Naive thymus-derived CD8-positive, alpha-beta T cell (primary cell): ENCODE data around the gene POLR1D. TPM values are rescaled to one million over a fixed set of nuclear protein-coding genes. Genes with fewer than 3 reads are reported as not detected.

Experiments used
- ATAC-seq, 2 donors: fragments of 150-1000 bp; cut with Tn5 transposase in 1 of 2; sonication (Bioruptor Pico), chemical (Tn5 transposase) in 1 of 2; 1 replicate in 1 of 2; 2 replicates in 1 of 2; pipeline ENCODE4 v1.10.0; 2021; ENCODE audit warnings: mild to moderate bottlenecking in 2 of 2, moderate library complexity in 2 of 2
- POLR2A ChIA-PET: fragments of 350-600 bp; sonication (Branson Sonifier 250); formaldehyde crosslinking; loops from one replicate; lab custom pipeline; 2021; ENCODE audit warnings: antibody characterized with exemption; lab: Charles Lee
- DNase-seq, 10 donors: peaks; one replicate each; pipeline versions ENCODE4 v3.0.0 to v3.0.0-alpha.2; 2020 to 2022
- H3K27ac Mint-ChIP-seq, 10 donors: one replicate each; pipeline ENCODE4 v1.8.0; 2020 to 2022; ENCODE audit warnings: mild to moderate bottlenecking in 10 of 10, mixed read lengths in 10 of 10, moderate library complexity in 4 of 10, inconsistent platforms in 1 of 10
- H3K27me3 Mint-ChIP-seq, 5 donors: one replicate each; pipeline ENCODE4 v1.8.0; 2021 to 2022; ENCODE audit warnings: mixed read lengths in 5 of 5
- H3K36me3 Mint-ChIP-seq, 3 donors: one replicate each; pipeline ENCODE4 v1.8.0; 2020 to 2022; ENCODE audit warnings: mixed read lengths in 3 of 3, mild to moderate bottlenecking in 2 of 3, inconsistent platforms in 1 of 3
- H3K4me1 Mint-ChIP-seq, 4 donors: one replicate each; pipeline ENCODE4 v1.8.0; 2021 to 2022; ENCODE audit warnings: mixed read lengths in 4 of 4
- H3K4me3 Mint-ChIP-seq, 10 donors: one replicate each; pipeline ENCODE4 v1.8.0; 2020 to 2022; ENCODE audit warnings: mild to moderate bottlenecking in 10 of 10, mixed read lengths in 10 of 10, moderate library complexity in 6 of 10, inconsistent platforms in 1 of 10
- H3K9me3 Mint-ChIP-seq, 9 donors: one replicate each; pipeline ENCODE4 v1.8.0; 2020 to 2022; ENCODE audit warnings: mixed read lengths in 9 of 9, mild to moderate bottlenecking in 3 of 9, inconsistent platforms in 1 of 9, moderate library complexity in 1 of 9
- polyA plus RNA-seq, 3 donors: library from polyadenylated mRNA; unstranded; fragments of 300-500 nt; fragmentation: Illumina TruSeq; gene quantifications; one replicate each; pipeline ENCODE4 v1.2.3, GENCODE V29; 2021
- total RNA-seq, 8 experiments: library from RNA in 2 of 8; stranded (reverse) in 2 of 8; gene quantifications; one replicate each; pipeline ENCODE4 v1.2.3 and lab custom pipeline; 2021 to 2026

Gene POLR1D
- total and polyA plus RNA-seq, 5 experiments from 2014 or later, result 115 to 165 (median 136) TPM

DNA sequence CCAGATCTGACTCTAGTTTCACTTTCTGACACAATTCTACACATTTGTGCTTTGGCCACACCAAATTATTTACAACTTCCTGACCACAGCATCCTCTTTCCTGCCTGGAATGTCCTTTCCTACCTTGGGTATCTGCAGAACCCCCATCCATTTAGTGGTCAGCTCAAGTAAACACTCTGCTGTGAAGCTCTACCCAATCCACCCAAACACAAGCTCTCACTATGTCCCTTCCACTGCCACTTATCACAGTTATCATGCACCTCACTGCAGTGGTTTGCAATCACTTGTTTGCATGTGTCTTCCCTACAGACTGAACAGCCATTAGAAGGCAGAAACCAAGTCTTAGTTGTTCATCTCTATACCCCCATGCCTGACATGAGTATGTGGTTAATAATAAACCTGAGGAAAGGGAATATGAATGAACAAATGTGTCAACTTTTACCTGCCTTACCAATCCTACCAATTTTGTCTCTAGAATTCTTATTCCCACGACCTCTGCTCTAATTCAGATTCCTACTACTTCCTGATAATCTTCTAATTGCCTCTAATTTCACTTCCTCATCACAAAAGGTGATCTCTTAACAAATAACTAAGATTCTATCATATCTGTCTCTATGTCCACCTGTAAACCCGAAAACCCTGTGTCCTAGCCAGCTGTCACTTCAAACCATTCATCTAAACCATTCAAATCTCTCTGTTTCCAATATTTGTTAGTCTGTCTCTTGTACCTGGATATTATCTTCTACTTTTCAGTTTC lies 26.5 kb upstream of the POLR1D start:
- no peaks in the 10 kb centered on the region for H3K9me3 Mint-ChIP-seq
- H3K4me1 Mint-ChIP-seq, result peaks cover 0 to 10% (median 4%) of the 10 kb centered on the region in 4 donors
- H3K27ac Mint-ChIP-seq, result no peak overlapping the region
- ATAC-seq, result no peak
- POLR2A ChIA-PET, result no interaction called here
- H3K27me3 Mint-ChIP-seq, result no peaks in the 10 kb centered on the region
- H3K4me3 Mint-ChIP-seq, result no peak overlapping the region
- H3K36me3 Mint-ChIP-seq, result no peaks in the 10 kb centered on the region
- peak in 1 of 10 donors; percentile 36 for DNase-seq

DNA sequence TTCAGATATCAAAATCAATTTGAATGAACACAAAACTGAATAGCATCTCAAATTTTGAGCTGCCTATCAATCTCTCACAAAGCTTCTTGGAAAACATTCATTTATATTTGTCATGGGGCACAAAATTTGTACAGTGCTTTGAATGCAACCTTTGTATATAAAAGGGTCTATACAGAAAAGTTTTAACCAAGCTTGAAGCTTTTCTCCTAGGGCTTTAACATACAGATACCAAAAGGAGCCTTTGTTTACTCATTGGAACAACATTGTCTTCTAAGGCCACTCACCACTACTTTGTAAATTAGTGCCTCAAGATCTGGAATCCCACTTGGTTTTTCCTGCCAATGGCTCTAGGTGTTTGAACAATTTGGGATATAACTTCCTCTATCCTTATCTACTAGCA lies 22.6 kb upstream of the POLR1D start:
- Mint-ChIP-seq H3K36me3 (peaks cover 0 to 4% (median 0%) of the 10 kb centered on the region in 3 donors), H3K9me3 (no peaks in the 10 kb centered on the region), H3K27ac (no peak overlapping the region), H3K27me3 (no peaks in the 10 kb centered on the region), H3K4me1 (peaks cover 8 to 24% (median 21%) of the 10 kb centered on the region in 4 donors), H3K4me3 (no peak overlapping the region)
- DNase-seq (no peak), ATAC-seq (no peak)
- POLR2A ChIA-PET, result no interaction called here

DNA sequence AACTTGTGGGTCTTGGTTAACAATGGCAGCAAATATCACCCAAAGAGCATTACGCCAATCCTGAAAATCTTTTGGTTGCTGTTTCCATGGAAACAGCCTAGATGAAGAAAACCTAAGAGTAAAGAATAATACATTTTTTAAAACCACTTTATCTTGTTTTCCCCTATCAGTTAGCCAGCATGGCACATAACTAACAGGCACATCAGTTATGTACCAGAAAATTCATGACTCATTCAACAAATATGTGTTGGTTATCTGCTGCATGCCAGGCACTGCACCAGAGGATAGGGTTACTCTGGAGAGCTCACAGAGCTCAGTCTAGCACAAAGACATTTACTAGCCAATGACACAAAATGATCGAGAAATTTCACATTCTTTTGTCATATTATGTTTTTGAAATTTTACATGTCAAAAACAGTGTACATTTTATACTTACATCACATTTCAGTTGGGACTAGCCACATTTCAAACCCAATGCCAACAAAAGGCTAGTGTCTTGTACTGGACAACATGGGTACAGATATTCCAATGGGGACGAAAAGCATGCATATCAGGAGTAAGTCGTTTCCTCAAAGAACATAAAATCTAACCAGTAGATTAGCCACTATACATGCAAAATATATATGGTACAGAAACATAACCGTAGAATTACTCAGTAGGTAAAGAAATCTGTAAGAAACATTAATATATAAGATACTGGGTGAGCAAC lies 21.7 kb upstream of the POLR1D start:
- Mint-ChIP-seq H3K9me3 (no peaks in the 10 kb centered on the region), H3K4me1 (peaks cover 11 to 26% (median 24%) of the 10 kb centered on the region in 4 donors), H3K36me3 (peaks cover 0 to 5% (median 0%) of the 10 kb centered on the region in 3 donors), H3K4me3 (no peak overlapping the region), H3K27ac (peak overlapping the region in 1 of 10 donors; percentile 28), H3K27me3 (no peaks in the 10 kb centered on the region)
- POLR2A ChIA-PET, result no interaction called here
- no peak for ATAC-seq
- DNase-seq, result no peak

- ATAC-seq, result no peak
- DNase-seq, result no peak
- H3K36me3 Mint-ChIP-seq, result peaks cover 0 to 5% (median 0%) of the 10 kb centered on the region in 3 donors
- peak overlapping the region in 1 of 10 donors; percentile 28 for H3K27ac Mint-ChIP-seq
- POLR2A ChIA-PET, result interaction anchor here (2.1 kb wide), 1 partner anchor 20 kb away, joined by 10 read pairs; the partner anchor contains the start of gene LNX2
- no peaks in the 10 kb centered on the region for H3K9me3 Mint-ChIP-seq
- H3K4me3 Mint-ChIP-seq, result no peak overlapping the region
- H3K4me1 Mint-ChIP-seq, result peaks cover 11 to 31% (median 24%) of the 10 kb centered on the region in 4 donors
- no peaks in the 10 kb centered on the region for H3K27me3 Mint-ChIP-seq
Measured at GRCh38 chr13:27600711-27601110, 21.0 kb upstream of the POLR1D start.

DNA sequence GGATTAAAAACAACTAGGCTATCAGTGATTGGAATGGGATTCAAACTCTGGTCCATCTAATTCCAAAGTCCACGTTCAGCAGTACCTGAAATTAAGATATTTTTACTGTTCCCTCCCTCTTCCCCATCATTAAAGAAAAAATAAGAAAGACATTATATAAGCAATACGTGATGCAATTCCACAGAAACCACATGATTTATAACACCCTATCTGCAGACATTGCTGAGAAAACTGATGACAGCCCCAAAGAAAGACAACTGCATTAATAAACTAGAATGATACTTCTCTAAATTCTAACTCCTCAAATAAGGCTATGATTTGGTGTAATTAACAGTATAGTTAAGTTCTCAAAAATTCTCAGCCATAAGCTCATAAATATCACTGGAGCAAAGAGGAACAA lies 20.5 kb upstream of the POLR1D start:
- DNase-seq (no peak), ATAC-seq (no peak)
- no peaks in the 10 kb centered on the region for H3K9me3 Mint-ChIP-seq
- POLR2A ChIA-PET, result interaction anchor here (0.6 to 2.1 kb wide), 2 partner anchors 19 to 154 kb away, joined by 4 to 10 read pairs; partner anchors contain the start of gene LNX2
- H3K27me3 Mint-ChIP-seq, result no peaks in the 10 kb centered on the region
- peaks cover 13 to 34% (median 25%) of the 10 kb centered on the region in 4 donors for H3K4me1 Mint-ChIP-seq
- no peak overlapping the region for H3K27ac Mint-ChIP-seq
- no peak overlapping the region for H3K4me3 Mint-ChIP-seq
- H3K36me3 Mint-ChIP-seq, result peaks cover 0 to 5% (median 0%) of the 10 kb centered on the region in 3 donors

- DNase-seq, result no peak
- H3K27ac Mint-ChIP-seq, result no peak overlapping the region
Measured at GRCh38 chr13:27601803-27602202, 19.9 kb upstream of the POLR1D start.

DNA sequence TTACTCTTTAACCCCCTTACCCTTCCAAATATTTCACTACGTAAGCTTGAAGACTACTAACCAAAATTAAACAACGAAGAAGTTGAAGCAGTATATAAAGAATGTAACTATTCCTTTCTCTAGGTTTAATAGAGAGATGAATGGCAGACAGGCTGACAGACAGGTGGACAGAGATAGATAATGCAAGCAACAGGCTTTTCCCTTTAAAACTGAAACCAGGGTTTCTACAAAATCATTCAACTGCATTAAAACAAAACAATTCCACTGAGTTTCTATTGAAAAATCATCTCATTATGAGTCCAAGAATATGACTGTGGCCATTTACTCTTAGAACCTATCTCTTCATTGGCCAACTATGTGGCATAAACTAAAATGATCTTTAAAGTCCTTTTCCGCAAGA lies 16.6 kb upstream of the POLR1D start:
- H3K9me3 Mint-ChIP-seq, result no peaks in the 10 kb centered on the region
- ATAC-seq, result no peak
- H3K27ac Mint-ChIP-seq, result no peak overlapping the region
- peaks cover 0 to 9% (median 0%) of the 10 kb centered on the region in 3 donors for H3K36me3 Mint-ChIP-seq
- no peak for DNase-seq
- POLR2A ChIA-PET, result no interaction called here
- H3K4me1 Mint-ChIP-seq, result peaks cover 21 to 56% (median 35%) of the 10 kb centered on the region in 4 donors
- H3K27me3 Mint-ChIP-seq, result no peaks in the 10 kb centered on the region
- H3K4me3 Mint-ChIP-seq, result no peak overlapping the region

More at GRCh38 chr13:27601803-27602202, 19.9 kb upstream of the POLR1D start:
- no peaks in the 10 kb centered on the region for H3K9me3 Mint-ChIP-seq
- no peaks in the 10 kb centered on the region for H3K27me3 Mint-ChIP-seq
- no peak for ATAC-seq
- peaks cover 15 to 38% (median 29%) of the 10 kb centered on the region in 4 donors for H3K4me1 Mint-ChIP-seq
- H3K36me3 Mint-ChIP-seq, result peaks cover 0 to 5% (median 0%) of the 10 kb centered on the region in 3 donors
- POLR2A ChIA-PET, result interaction anchor here (0.6 to 2.1 kb wide), 2 partner anchors 19 to 155 kb away, joined by 4 to 10 read pairs; partner anchors contain the start of gene LNX2
- no peak overlapping the region for H3K4me3 Mint-ChIP-seq

GRCh38 chr13:27605610-27606200 lies 16.0 kb upstream of the POLR1D start:
- Mint-ChIP-seq H3K27me3 (no peaks in the 10 kb centered on the region), H3K4me1 (peaks cover 23 to 56% (median 35%) of the 10 kb centered on the region in 4 donors), H3K9me3 (no peaks in the 10 kb centered on the region), H3K27ac (peak overlapping the region in 1 of 10 donors; percentile 25), H3K4me3 (no peak overlapping the region), H3K36me3 (peaks cover 0 to 9% (median 0%) of the 10 kb centered on the region in 3 donors)
- ATAC-seq (no peak), DNase-seq (no peak)
- POLR2A ChIA-PET, result no interaction called here

GRCh38 chr13:27607125-27607524 lies 14.6 kb upstream of the POLR1D start:
- H3K4me1 Mint-ChIP-seq, result peaks cover 27 to 55% (median 40%) of the 10 kb centered on the region in 4 donors
- POLR2A ChIA-PET, result no interaction called here

DNA sequence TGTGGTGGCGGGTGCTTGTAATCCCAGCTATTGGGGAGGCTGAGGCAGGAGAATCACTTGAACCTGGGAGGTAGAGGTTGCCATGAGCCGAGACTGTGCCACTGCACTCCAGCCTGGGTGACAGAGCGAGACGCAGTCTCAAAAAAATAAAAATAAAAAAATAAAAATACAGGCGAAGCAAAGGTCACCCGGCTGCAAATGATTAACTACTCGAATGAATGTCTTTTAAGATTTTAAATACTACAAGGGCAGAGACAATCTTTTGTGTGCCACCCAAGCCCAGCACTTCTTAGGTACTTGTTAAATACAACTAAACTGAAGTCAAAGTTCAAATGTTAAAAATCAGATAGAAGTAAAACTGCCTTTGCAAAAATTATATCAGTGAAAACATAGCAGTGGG lies 8.1 kb upstream of the POLR1D start:
- H3K27me3 Mint-ChIP-seq, result no peaks in the 10 kb centered on the region
- peaks cover 0 to 5% (median 0%) of the 10 kb centered on the region in 9 donors for H3K9me3 Mint-ChIP-seq
- POLR2A ChIA-PET, result no interaction called here
- ATAC-seq, result no peak
- H3K4me1 Mint-ChIP-seq, result peaks cover 33 to 64% (median 62%) of the 10 kb centered on the region in 4 donors
- no peak for DNase-seq
- H3K36me3 Mint-ChIP-seq, result peaks cover 4 to 10% (median 6%) of the 10 kb centered on the region in 3 donors
- H3K4me3 Mint-ChIP-seq, result no peak overlapping the region
- H3K27ac Mint-ChIP-seq, result no peak overlapping the region

More at GRCh38 chr13:27607125-27607524, 14.6 kb upstream of the POLR1D start:
- H3K9me3 Mint-ChIP-seq, result no peaks in the 10 kb centered on the region
- no peak overlapping the region for H3K27ac Mint-ChIP-seq
- ATAC-seq (no peak), DNase-seq (no peak)
- no peak overlapping the region for H3K4me3 Mint-ChIP-seq
- peaks cover 0 to 6% (median 0%) of the 10 kb centered on the region in 3 donors for H3K36me3 Mint-ChIP-seq
- H3K27me3 Mint-ChIP-seq, result no peaks in the 10 kb centered on the region

GRCh38 chr13:27617881-27618321 lies 3.8 kb upstream of the POLR1D start:
- POLR2A ChIA-PET, result no interaction called here
- DNase-seq (no peak), ATAC-seq (no peak)
- peak overlapping the region in 3 of 10 donors; percentile 3 to 54 (median 42) for H3K27ac Mint-ChIP-seq
- peaks cover 0 to 5% (median 0%) of the 10 kb centered on the region in 9 donors for H3K9me3 Mint-ChIP-seq
- no peaks in the 10 kb centered on the region for H3K27me3 Mint-ChIP-seq
- H3K36me3 Mint-ChIP-seq, result peaks cover 4 to 10% (median 7%) of the 10 kb centered on the region in 3 donors
- peaks cover 21 to 59% (median 55%) of the 10 kb centered on the region in 4 donors for H3K4me1 Mint-ChIP-seq
- H3K4me3 Mint-ChIP-seq, result peak overlapping the region in 6 of 10 donors; percentile 44 to 97 (median 96)

GRCh38 chr13:27619093-27619727 lies 2.5 kb upstream of the POLR1D start:
- H3K4me3 Mint-ChIP-seq, result peak overlapping the region; percentile 83 to 97 (median 95)
- ATAC-seq, result no peak
- peaks cover 4 to 16% (median 11%) of the 10 kb centered on the region in 3 donors for H3K36me3 Mint-ChIP-seq

More at GRCh38 chr13:27619093-27619727, 2.5 kb upstream of the POLR1D start:
- Mint-ChIP-seq H3K27me3 (no peaks in the 10 kb centered on the region), H3K4me1 (peaks cover 23 to 65% (median 59%) of the 10 kb centered on the region in 4 donors), H3K9me3 (peaks cover 0 to 4% (median 0%) of the 10 kb centered on the region in 9 donors), H3K27ac (peak overlapping the region in 9 of 10 donors; percentile 73 to 95 (median 92))
- DNase-seq, result no peak
- POLR2A ChIA-PET, result interaction anchor here (1.9 to 4.1 kb wide), 4 partner anchors 18 to 368 kb away, joined by 7 to 106 read pairs (median 47); partner anchors contain the start of genes GTF3A, MTIF3 and RPL21
